AG20443 (cell line): Measurements from ENCODE around the gene PLP2.
"Not testable (repeated sequence)": the region's sequence is repeated elsewhere in the genome, so short reads cannot be mapped to it uniquely, and the experiment has no call there.

Experiments used
- DNase-seq: peaks from one replicate; pipeline ENCODE4 v3.0.0; 2012; ENCODE audit warnings: low spot score, mixed read lengths

Gene PLP2

DNA sequence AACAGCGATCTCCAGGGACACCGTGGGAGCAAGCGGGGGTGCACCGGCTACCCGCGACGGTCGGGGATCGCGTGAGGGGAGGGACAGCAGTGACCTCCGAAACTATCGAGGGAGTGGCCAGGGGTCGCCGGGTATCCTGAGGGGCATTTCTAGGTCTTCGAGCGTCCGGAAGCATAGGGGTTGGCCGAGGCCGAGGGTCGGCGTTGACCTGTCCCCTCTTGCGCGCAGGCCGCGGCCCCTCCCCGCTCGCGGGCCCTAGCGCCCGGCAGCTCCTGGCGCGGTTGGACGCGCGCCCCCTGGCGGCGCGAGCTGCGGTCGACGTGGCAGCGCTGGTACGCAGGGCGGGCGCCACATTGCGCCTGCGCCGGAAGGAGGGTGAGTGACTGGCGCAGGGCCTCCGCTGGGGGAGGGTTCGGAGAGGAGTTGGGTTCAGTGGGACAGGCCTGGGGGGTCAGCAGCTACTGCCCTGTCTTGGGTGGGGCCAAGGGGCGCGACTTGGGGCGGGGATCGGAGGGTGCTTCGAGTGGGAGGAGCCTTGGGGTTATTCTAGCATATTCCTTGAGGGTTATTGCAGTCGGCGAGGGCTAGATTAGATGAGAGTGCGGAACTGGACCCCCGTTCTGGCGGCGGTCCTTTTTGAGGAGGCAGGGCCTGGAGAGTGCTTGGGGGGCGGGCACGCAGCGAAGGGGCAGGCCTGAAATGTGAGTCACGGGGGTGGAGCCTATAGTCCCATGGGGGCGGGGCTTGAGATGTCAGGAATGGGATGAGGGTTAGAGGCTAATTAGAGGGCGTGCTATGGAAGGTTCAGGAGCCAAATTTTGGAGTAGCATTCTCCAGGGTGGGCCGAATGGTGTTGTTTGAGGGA is 7.9 kb upstream of the PLP2 start:
- DNase-seq = peak; percentile 82

DNA sequence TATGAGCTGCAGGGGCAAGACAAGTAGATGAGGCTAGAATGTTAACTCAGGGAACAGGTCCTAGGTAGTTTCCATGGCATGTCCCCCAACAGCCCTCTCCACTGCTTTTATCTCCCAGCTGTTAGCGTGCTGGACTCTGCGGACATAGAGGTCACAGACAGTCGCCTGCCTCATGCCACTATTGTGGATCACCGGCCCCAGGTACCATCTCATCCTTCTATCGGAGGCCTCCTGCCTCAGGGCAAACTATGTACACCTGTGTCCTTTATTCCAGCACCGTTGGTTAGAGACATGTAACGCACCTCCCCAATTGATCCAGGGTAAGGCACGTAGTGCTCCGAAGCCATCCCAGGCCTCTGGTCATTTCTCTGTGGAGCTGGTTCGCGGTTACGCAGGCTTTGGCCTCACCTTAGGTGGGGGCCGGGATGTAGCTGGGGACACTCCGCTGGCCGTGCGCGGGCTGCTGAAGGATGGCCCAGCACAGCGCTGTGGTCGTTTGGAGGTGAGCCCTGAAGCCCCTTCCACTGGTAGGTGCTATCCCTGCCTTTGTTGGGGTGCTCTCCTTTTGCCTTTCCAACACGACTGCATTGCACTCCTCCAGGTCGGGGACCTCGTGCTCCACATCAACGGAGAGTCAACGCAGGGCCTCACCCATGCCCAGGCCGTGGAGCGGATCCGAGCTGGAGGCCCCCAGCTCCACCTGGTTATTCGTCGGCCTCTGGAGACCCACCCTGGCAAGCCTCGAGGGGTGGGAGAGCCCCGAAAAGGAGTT is 6.9 kb upstream of the PLP2 start:
- no peak for DNase-seq

DNA sequence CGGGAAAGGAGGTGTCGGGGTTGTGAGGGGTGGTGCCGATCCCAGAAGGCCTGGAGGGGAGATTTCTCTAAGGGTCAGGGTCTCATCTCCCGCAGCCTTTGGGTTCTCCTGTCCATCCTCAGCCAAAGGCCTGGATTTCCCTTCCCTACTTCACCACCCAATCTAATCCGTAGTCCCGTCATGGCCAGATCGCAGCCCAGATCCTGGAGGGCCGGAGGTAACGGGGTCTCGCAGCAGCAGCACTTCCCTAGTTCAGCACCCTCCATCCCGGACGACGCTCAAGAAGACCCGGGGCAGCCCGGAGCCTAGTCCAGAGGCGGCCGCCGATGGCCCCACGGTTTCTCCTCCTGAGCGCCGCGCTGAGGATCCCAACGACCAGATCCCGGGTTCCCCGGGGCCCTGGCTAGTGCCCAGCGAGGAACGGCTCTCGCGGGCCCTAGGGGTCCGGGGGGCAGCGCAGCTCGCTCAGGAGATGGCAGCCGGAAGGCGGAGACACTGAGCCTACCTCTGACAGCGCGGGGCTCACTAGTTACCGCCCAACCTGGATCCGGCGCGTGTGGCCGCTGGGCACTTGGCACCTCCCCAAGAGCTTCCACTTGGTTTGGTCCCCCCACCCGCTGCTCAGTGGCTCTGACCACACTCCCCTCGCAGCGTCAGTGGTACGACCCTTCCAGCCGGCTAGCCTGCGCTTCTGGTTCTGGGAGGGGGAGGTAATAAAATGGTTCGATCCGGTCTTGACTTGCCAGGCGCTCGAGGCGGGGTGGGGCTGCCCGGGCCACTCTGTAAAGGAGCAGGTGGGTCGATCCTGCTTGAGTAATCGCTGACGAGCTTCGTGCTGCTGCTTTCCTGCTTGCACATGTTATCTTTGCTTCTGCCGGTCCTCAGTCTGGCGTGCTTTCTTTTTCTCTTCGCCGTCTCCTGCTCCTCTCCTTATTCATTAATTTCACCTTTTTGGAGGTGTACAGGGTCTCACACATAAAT is 5.5 kb upstream of the PLP2 start:
- DNase-seq = peak; percentile 16

DNA sequence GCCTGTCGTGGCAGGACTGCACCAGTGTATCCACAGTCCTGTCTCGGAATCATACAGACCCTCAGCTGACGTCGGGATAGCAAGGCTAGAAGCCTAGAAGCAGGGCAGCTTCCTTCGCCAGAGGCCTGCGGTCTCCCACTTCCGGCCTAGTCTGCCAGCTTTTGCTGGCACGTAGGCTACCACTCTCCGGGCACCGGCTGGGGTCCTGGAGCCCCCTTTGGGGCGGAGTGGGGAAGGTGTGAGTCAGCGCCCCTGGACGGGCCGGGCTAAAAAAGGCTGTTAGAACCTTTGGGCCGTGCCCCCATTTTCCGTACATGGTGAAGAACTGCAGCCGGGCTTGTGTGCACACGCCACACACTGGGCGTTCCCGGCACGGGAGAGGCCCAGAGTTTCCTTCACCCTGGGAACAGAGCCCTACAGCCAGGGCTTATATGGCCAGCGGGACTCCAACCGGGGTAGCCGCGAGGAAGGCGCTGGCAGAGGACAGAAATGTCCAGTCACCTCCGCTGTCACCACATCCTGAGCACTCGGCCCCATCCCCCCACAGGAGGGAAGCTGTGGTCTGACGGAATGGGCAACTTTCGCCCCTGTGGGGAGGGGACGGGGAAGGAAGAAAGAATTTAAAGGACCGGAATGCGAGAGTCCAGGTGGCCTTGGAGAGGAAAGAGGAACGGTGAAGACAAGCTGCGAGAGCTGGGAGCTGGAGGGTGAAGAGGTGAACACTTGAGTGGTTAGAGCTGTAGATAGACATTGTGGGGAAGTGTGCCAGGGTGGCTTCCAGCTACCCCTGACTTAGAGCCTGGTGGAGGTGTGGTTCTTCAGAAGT is 4.6 kb upstream of the PLP2 start:
- peak; percentile 67 for DNase-seq

DNA sequence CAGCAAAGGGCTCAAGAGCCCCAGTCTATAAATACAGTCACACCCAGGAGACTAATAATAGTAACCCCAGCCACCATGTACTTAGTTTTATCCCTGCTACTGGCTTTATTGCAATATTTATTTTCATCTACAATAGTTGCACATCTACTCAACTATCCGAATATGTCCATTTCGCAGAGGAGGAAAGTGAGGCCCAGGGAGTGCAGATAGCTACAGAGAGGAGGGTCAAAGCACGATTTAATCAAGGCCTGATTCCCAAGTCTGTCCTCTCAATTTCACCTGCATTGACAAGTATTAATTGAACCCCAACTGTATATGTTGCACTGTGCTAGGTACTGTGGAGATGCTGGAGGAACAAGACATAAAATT is 4.0 kb upstream of the PLP2 start:
- DNase-seq = no peak

DNA sequence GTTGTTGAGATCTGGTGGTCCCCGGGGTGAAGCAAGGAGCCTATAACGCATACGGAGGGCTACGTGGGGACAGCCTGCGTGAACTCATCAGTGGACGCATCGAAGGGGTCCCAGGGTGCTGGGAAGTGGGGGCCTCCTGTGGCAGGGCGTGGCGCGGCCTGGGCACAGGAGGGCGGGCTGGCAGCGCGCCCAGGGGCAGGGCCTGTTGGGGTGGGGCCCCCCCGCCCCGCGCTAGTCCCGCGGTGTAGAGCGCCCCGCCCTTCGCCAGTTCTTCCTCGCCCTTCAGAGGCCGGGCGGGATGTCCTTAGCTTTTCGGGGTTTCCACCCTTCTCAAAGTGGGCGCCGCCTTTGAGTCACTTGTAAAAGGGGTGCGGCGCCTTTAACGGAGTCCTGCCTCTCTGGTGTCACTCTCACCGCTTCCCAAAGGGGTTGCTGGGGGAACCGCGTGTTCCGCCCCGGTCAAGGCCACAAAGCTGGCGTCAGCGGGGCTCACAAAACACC is 632 bp downstream of the PLP2 start:
- DNase-seq = peak; percentile 64

DNA sequence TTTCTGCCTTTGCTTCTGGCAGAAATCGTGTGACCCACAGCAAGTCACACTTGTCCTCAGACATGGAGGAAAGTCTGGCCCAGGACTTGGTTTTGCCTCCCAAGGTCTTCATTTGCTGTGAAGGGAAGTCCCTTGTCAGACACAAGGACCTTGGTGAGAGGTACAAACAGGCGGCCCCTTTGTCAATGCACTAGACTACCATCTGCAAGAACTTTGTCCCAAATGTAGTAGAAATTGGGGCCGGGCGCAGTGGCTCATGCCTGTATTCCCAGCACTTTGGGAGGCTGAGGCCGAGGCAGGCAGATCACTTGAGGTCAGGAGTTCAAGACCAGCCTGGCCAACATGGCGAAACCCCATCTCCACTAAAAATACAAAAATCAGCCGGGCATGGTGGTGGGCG is 1.8 kb downstream of the PLP2 start:
- not testable (repeated sequence) for DNase-seq

DNA sequence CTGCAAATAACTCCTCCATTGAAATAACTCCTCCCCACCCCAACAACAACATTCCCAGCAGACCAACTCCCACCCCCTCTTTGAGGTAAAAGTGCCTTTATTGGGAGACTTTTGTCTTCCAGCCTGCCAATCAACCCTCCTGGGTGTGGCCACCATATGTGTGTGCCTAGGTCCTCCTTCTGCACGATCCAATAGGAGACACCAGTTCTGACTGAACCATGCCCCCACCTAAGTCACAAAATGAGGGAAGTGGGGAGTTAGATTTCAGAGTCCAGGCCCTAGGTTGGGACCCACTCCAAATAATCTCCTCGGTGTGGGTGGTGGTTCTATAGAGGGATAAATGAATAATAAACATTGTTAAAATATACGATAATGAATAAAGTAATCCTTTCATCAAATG is 3.0 kb downstream of the PLP2 start:
- no peak for DNase-seq

DNA sequence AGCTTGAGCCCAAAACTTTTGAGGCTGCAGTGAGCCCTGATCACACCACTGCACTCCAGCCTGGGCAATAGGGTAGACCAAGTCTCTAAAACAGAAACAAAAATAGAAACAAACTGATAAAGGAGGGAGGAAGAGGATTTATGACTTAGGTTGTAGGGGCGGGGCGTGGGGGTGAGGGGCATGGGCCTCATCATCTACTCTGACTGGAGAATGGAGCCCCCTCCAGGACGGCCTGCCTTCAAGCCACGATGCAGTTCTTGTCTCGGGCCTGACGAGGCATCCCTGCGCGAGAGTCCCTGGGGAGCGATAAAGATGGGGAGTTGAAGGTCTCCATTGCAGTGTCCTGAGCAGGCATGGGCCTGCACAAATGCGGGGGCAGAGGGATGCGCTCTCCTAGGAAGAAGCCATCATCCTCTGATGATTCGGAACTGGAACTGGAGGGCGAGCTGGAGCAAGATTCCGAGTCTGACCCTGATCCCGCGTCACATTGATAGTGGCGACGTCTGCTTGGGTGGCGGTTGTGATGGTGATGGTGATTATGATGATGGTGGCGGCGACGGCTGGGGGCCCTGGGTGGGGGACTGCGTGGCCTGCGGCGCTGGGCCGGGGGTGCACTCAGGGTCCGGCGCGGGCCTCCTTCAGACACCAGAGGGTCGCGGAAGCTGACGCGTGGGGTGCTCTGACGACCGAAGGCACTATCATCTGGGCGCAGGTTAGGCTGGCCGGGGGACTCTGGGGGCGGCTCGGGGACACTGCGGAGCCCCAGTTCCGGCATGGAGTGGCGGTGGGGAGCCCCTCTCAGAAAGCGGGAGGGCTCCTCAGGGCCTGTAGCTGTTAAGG is 4.0 kb downstream of the PLP2 start:
- no peak for DNase-seq

DNA sequence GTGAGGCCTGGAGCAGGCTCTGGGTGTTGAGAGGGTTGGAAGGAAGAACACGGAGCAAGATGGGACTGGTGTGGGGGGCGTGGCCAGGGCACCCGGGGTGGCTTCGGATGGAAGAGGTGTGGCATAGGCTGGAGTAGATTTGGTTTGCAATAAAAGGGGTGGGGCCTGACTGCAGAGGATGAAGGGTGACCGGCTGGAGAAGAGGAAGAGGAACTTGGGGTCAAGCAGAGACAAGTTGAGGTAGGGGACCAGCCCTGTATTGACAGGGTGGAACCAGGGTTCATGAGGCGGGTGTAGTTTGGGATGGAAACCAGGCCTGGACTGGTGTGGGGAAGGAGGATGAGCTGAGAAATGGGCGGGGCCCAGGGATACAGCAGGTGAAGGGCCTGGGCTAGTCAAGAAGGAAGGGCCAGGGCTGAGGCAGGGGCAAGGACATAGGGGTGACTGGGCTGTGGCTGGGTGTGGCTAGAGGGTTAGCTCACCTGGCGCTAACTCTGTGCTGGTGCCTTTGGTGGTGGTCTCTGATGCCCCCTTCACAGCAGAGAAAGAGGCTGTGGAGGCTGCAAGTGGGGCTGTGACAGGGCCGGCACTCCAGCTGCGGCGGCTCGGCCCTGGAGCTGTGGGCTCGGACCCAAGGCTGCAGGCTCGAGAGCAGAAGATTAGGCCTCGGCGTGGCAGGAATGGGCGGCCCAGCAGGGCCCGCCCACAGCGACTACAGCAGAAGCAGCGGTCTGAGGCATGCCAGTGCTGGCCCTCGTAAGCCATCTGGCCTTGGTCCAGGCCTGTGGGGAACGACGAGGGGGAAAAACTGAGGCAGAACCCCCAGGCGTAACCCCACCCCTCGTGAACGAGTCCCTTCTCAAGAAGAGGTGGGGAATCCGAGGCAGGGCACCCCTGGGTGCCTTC is 5.0 kb downstream of the PLP2 start:
- DNase-seq = no peak

DNA sequence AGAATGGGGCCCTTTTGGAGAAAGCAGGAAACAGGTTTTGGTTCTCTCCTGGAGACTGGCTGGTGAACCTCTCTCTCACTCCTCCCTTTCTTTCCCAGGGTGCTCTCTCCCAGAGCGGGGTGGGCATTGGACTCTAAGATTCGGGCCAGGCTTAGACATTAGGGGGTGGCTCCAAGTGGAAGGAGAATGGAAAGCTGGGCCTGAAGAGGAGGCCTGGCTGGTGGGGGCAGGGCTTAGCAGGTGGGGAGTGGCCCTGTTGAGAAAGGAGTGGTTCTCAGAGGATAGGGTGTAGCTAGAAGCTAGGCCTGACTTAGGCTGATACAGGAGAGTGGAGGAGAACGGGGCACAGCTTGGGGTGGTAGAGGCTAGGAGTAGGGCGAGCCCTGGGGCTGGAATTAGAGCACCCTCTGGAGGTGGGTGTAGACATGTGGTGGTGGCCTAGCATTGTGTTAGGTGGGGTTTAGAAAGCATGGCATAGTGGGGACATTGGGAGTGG is 5.7 kb downstream of the PLP2 start:
- no peak for DNase-seq

DNA sequence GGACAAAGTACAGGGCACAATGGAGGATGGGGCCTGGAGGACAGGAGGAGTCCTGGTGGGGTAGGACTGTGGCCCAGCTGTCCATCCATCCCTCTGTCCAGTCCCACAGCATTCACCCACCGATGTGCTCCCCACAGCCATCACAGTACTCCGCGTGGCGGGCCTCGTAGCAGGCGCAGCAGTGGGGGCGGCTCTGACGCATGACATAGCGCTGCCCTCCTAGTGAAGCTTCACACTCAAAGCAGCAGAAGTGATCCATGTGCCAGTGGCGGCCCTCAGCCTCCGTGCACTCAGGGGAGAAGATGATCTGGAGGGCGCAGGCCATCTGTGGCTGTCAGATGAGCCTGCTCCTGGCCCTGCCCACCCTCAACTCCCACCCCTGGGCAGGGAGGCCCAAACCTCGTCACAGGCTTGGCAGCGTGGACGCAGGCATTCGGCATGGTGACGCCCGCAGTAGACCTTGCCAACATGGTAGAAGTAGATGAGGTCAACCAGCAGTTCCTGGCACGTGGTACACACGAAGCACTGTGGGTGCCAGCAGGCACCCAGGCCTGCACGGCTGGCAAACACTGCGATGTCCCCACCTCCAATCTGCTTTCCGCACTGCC is 6.3 kb downstream of the PLP2 start:
- no peak for DNase-seq

DNA sequence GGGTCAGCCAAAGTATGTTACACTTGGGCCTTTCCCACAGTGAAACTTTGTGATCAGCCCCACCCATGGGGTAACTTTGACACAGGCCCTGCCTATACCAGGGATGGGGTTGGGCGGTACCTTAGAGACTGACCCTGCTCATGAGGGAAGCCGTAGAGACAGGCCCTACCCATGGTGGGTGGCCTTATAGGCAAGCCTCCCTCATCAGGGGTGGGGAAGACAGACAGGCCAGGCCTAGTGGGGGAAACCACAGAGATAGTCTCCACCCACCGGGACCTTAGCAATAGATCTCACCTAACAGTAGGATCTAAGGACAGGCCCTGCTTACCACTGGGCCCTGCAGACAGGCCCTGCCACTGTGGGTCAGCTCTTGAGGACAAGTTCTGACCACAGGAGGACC is 6.8 kb downstream of the PLP2 start:
- DNase-seq = no peak

DNA sequence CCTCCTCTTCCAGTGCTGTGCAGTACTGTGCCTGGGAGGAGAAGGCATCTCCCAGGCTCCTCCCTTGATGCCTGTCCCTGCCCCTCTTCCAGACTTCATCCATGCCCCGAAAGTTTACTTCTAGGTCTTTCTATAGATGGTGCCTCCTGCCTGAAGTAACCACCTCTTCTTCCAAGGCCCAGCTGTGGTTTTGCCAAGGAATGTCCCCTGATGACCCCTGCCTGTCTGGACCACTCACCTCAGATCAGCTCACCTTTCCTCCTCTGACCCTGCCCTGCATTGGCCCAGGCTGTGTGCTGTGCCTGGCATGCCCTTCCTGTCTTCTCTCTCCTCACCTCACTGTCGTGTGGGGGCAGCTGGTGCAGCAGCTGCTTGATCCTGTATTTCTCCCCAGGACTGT is 7.7 kb downstream of the PLP2 start:
- no peak for DNase-seq

DNA sequence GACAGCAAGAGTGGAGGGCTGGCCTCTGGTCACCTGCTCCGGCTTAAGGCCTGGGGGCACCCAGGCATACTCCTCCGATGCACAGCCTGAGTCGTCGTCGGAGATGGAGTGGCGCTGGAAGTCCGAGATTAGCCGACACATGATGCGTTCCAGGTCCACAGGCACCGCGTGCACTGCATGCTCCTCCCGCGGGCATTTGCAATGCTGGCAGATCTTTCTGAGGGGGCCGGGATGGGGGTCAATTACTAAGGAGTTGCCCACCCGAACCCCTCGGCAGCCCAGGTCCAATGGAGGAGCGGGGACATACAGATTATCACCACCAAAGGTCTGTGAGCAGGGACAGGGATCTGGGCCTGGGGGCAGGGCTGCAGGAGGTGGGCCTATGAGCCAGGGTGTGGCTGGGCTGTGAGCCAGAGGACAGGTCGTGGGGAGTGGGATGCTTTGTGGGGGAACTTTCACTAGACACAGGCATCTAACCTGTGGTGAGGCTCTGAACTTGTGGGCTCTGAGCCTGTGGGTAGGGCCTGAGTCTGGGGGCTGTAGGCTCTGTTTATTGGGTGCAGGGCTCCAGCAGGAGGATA is 12.1 kb downstream of the PLP2 start:
- DNase-seq = no peak

DNA sequence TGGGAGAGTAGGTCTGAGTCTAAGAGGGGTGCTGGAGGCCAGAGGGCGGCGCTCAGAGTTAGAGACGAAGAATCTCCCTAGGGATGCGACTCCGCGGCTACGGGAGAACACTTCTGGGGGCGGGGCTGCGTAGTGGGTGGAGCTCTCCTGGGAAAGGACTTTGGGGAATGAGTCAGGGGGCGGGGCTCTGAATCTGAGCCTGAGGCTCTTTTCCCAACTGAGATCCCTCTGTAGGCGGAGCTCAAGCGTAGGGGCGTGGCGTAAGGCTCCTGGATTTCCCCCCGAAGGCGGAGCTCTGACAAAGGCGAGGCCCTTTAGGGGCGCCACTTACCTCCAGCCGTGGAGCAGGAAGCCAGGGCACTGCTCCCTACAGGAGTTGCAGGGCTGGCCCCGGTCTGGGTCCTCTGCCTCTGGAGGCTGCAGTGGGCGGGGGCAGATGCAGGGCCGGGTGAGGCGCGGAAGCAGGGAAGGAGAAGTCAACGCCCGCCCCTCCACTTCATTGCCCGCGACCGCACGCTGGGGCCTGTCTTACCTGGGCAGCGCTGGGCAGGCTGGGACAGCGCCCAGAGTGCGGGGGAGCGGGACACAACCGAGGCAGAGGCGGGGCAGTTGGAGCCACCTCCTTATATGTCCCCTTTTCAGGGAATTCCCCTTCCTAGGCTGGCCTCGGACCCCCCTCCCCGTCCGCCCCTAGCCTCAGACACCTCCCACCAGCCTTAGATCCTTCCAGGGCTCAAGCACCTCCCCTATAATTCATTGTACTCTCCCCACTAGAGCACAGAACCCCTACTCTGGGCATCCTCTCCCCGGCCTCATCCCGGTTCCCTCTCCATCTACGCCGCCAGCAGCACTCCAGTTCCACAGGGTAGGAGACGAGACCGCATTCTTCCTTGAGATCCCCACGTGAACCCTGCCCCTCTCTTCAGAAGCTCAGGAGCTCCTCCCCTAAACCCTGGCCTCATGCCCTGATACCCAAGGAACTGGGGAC is 12.9 kb downstream of the PLP2 start:
- peak; percentile 82 for DNase-seq
